HL-60 (cell line): ENCODE results near the gene ANKS1A.

ENCODE experiments used
- DNase-seq, 2 experiments: peaks; one replicate each; pipeline ENCODE4 v3.0.0-alpha.2; 2010 to 2020; ENCODE audit warnings: low read depth in 1 of 2, low spot score in 1 of 2
- H3K27ac ChIP-seq: fragments of 250-450 bp; sonication (Bioruptor Pico); replicated peaks from 2 replicates; pipeline ENCODE4 v1.5.1; 2020; ENCODE audit warnings: mild to moderate bottlenecking, moderate library complexity
- H3K27me3 ChIP-seq: fragments of 250-450 bp; sonication (Bioruptor Pico); 2 replicates; pipeline ENCODE4 v1.5.1; 2021; ENCODE audit warnings: mild to moderate bottlenecking, moderate library complexity; ENCODE audit not compliant: insufficient read depth, poor library complexity, severe bottlenecking
- H3K4me3 ChIP-seq: replicated peaks from 2 replicates; pipeline ENCODE4 v1.5.1; 2011; ENCODE audit warnings: mild to moderate bottlenecking, control low read depth, low read length; ENCODE audit not compliant: insufficient read depth
- GABPA ChIP-seq: IDR thresholded peaks from 2 replicates; pipeline ENCODE4 v1.6.1; 2012; ENCODE audit warnings: low read depth
- POLR2AphosphoS5 ChIP-seq: IDR thresholded peaks from 2 replicates; pipeline ENCODE4 v1.6.1; 2012; ENCODE audit warnings: low read depth
- SPI1 ChIP-seq: IDR thresholded peaks from 2 replicates; pipeline ENCODE4 v1.6.1; 2012; ENCODE audit warnings: low read depth, mild to moderate bottlenecking, borderline replicate concordance
- TF ChIP-seq, protein P1 (sequence below): IDR thresholded peaks from one replicate; pipeline ENCODE4 v1.5.1; 2011; ENCODE audit warnings: low read length, control low read depth, inconsistent platforms; ENCODE audit not compliant: insufficient read depth
- TF ChIP-seq, protein P2 (sequence below): IDR thresholded peaks from 2 replicates; pipeline ENCODE4 v1.6.1; 2012; ENCODE audit warnings: low read depth; ENCODE audit not compliant: insufficient replicate concordance

The ANKS1A gene

DNA sequence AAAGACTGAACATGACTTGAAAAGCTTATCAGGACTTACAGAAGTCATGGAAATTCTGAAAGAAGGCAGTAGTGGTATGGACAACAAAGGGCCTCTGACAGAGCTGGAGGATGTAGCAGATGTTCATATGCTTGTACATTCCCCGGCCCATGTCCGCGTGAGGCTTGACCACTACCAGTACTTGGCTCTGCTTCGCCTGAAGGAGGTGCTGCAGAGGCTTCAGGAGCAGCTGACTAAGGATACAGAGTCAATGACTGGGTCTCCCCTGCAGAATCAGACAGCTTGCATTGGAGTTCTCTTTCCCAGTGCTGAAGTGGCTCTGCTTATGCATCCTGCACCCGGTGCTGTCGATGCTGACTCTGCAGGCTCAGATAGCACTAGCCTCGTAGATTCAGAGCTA is 30.4 kb upstream of the ANKS1A start:
- no peak for DNase-seq
- H3K27me3 ChIP-seq: no peaks in the 10 kb centered on the region
- no peak overlapping the region for H3K4me3 ChIP-seq
- TF ChIP-seq, protein P1, sequence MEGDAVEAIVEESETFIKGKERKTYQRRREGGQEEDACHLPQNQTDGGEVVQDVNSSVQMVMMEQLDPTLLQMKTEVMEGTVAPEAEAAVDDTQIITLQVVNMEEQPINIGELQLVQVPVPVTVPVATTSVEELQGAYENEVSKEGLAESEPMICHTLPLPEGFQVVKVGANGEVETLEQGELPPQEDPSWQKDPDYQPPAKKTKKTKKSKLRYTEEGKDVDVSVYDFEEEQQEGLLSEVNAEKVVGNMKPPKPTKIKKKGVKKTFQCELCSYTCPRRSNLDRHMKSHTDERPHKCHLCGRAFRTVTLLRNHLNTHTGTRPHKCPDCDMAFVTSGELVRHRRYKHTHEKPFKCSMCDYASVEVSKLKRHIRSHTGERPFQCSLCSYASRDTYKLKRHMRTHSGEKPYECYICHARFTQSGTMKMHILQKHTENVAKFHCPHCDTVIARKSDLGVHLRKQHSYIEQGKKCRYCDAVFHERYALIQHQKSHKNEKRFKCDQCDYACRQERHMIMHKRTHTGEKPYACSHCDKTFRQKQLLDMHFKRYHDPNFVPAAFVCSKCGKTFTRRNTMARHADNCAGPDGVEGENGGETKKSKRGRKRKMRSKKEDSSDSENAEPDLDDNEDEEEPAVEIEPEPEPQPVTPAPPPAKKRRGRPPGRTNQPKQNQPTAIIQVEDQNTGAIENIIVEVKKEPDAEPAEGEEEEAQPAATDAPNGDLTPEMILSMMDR: no peak
- TF ChIP-seq GABPA (no peak), POLR2AphosphoS5 (no peak), SPI1 (no peak)
- TF ChIP-seq, protein P2, sequence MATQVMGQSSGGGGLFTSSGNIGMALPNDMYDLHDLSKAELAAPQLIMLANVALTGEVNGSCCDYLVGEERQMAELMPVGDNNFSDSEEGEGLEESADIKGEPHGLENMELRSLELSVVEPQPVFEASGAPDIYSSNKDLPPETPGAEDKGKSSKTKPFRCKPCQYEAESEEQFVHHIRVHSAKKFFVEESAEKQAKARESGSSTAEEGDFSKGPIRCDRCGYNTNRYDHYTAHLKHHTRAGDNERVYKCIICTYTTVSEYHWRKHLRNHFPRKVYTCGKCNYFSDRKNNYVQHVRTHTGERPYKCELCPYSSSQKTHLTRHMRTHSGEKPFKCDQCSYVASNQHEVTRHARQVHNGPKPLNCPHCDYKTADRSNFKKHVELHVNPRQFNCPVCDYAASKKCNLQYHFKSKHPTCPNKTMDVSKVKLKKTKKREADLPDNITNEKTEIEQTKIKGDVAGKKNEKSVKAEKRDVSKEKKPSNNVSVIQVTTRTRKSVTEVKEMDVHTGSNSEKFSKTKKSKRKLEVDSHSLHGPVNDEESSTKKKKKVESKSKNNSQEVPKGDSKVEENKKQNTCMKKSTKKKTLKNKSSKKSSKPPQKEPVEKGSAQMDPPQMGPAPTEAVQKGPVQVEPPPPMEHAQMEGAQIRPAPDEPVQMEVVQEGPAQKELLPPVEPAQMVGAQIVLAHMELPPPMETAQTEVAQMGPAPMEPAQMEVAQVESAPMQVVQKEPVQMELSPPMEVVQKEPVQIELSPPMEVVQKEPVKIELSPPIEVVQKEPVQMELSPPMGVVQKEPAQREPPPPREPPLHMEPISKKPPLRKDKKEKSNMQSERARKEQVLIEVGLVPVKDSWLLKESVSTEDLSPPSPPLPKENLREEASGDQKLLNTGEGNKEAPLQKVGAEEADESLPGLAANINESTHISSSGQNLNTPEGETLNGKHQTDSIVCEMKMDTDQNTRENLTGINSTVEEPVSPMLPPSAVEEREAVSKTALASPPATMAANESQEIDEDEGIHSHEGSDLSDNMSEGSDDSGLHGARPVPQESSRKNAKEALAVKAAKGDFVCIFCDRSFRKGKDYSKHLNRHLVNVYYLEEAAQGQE: no peak
- no peak overlapping the region for H3K27ac ChIP-seq

DNA sequence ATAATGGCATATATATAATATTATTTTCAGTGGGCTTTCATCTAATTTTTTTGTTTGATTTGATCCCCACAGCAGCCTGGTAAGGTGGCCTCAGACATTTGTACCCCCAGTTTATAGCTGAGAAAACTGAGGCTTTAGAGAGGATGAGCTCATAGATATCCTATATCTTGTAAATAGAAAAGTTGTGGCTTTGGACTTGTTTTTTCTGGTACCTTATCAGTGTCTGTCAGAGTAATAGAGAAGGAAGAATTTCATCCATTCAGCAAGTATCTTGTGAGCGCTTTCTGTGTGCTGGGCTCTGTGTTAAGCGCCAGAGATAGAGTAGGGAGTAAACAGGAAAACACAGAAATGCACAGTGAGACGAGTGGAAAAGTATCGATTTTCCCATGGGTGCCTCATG is 29.1 kb upstream of the ANKS1A start:
- Histone ChIP-seq H3K4me3 (no peak overlapping the region), H3K27me3 (no peaks in the 10 kb centered on the region), H3K27ac (no peak overlapping the region)
- DNase-seq: no peak
- TF ChIP-seq GABPA (no peak), POLR2AphosphoS5 (no peak), SPI1 (no peak)
- TF ChIP-seq, protein P1: no peak

DNA sequence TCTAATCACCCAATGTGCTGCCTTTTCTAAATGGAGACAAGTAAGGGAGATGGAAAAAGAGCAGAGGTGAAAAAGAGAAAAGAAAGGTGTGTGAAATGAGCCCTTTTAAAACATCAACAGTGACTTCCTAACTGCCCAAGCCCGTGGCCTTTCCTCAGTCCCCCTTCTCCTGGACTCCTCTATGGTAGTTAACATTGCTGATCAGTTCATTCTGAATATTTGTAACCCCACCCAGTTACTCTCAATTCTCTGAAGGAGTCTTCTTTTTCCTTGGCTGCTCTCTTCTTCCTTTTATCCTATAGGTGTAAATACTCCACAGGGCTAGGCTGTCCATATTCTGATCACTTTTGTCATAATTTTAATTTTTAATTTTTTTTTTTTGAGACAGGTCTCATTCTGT is 28.3 kb upstream of the ANKS1A start:
- DNase-seq: no peak
- Histone ChIP-seq H3K27ac (no peak overlapping the region), H3K4me3 (no peak overlapping the region), H3K27me3 (no peaks in the 10 kb centered on the region)
- TF ChIP-seq, protein P1: no peak
- TF ChIP-seq SPI1 (no peak), POLR2AphosphoS5 (no peak), GABPA (no peak)
- TF ChIP-seq, protein P2: no peak

DNA sequence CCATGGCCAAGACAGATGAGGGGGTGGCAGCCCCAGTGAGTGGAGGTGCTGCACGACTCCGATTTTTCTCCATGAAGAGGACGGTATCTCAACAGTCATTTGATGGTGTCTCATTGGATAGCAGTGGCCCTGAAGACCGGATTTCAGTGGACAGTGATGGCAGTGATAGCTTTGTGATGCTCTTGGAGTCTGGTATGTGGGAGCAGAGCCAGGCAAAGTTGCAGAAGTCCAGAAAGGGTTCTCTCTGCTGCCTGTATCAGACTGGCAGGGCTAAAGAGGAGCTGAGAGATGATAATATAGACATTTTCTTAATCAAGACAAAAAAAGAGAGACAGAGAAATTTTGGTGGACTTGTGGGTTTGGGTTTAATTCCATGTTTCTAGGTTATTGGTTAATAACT is 25.0 kb upstream of the ANKS1A start:
- TF ChIP-seq, protein P2: no peak
- TF ChIP-seq GABPA (no peak), SPI1 (no peak), POLR2AphosphoS5 (no peak)
- TF ChIP-seq, protein P1: no peak
- no peak overlapping the region for H3K4me3 ChIP-seq
- DNase-seq: no peak
- H3K27ac ChIP-seq: no peak overlapping the region
- no peaks in the 10 kb centered on the region for H3K27me3 ChIP-seq
